ENCODE results near the gene BEST3.

GRCh38 chr12:69627501-69627900, 71.6 kb downstream of the BEST3 start:
- TF ChIP-seq, protein P1, sequence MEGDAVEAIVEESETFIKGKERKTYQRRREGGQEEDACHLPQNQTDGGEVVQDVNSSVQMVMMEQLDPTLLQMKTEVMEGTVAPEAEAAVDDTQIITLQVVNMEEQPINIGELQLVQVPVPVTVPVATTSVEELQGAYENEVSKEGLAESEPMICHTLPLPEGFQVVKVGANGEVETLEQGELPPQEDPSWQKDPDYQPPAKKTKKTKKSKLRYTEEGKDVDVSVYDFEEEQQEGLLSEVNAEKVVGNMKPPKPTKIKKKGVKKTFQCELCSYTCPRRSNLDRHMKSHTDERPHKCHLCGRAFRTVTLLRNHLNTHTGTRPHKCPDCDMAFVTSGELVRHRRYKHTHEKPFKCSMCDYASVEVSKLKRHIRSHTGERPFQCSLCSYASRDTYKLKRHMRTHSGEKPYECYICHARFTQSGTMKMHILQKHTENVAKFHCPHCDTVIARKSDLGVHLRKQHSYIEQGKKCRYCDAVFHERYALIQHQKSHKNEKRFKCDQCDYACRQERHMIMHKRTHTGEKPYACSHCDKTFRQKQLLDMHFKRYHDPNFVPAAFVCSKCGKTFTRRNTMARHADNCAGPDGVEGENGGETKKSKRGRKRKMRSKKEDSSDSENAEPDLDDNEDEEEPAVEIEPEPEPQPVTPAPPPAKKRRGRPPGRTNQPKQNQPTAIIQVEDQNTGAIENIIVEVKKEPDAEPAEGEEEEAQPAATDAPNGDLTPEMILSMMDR (conservative IDR thresholded peaks at IDR 0.05 in 1 of 2, IDR thresholded peaks at IDR 0.05 in 1 of 2; ENCODE audit: low read depth in 1 of 2, low read length in 2 of 2), result no peak
- no peak for TF ChIP-seq EZH2 (IDR thresholded peaks at IDR 0.05; ENCODE audit: low read length, missing control alignments)

Measured in fibroblast of lung (primary cell).